ENCODE data around the gene TSPAN3.

Gene TSPAN3

DNA sequence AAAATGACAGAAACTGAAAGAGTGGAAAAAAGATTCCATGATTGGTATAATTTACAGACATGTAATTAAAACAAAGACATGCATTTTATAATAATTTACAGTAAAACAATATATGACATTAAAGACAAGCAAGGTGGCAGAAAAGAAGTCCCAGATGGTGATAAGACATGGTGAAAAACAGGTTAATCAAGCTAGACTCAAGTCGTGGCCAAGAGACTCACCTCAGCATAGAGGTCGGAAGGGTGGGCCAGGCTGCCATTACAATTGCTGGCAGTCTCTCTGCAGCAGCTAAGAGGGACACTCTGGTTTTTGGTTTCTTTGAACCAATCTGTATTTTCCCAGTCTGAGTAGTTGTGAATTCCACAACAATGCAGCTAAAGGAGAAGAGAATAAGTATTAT is 18.4 kb downstream of the TSPAN3 start:
- no peak for DNase-seq (ENCODE audit: low read depth)

DNA sequence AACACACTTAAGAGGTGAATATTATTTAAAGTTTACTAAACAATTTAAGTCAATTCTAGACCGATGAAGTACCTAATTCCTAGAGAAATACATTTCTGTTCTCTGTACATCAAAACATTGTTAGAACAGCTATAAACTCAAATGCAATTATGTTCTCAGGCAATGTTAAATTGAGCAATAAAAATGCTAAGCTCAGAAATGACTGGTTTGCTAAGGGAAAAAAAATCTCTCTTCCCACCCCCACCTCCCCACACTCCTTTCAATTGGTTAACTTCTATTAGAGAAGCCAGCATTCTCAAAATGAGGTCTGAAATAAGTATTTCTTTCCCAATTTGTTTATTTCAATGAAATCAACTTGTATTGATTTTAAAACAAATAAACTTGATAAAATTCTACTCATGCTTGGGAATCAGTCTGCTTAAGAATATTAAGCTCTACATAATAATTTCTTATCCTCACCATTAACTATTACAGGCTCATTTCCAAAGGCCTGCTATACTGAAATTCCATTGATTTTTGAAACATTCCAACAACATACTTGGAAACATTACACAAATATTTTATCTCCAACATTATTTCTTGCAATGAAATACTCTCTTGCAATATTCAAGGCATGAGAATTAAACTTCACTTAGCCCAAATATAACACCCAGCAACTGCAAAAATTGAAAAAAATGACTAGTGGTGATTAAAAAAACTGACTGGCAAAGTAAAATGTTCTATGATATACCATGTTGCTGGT is 22.6 kb downstream of the TSPAN3 start:
- no peak for DNase-seq (ENCODE audit: low read depth)

DNA sequence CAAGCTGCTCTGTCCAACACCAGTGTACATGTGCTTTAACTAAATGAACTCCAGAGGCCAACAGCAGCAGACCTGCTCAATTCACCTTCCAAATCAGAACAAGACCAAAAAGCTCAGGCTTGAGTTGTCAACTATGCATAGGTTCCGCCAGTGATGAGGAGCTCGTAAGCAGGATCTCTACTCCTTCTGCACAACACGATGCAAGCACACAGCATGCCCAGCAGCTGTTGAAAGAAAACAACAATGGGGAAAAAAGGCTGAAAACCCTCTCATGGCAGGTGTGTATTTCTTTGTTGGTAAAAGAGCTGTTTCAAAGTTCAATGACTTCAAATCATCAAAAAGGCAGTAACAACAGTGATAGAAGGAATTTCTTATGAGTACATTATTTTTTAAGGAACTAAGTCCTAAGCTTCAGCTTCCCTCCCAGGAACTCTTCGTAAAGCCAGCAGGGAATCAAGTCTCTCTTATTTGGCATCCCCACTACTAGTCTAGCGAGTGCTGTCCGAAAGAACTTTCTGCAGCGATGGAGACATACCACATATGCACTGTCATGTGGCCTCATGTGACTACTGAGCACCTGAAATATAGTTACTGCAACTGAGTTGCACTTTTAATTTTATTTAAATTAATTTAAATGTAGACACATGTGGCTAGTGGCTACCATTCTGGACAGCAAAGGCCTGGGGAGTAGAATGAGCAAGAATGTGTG is 24.1 kb downstream of the TSPAN3 start:
- DNase-seq (ENCODE audit: low read depth): no peak

DNA sequence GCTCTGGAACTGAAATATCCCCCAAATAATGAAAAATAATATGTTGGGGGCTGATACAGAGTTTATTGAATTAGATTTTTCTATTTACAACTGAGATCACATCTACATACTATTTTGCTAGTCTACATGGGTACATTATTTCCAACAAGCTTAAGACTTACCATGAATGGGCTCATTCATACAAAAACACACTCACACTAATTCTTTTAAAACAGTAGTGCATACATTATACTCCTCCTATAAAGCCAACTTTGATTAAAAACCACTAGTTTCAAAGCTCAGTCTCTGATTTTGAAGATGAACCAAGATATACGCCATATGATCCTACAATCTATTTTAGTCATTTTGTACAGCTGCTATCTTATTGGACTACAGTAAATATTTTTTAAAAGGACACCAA is 24.9 kb downstream of the TSPAN3 start:
- no peak for DNase-seq (ENCODE audit: low read depth)

DNA sequence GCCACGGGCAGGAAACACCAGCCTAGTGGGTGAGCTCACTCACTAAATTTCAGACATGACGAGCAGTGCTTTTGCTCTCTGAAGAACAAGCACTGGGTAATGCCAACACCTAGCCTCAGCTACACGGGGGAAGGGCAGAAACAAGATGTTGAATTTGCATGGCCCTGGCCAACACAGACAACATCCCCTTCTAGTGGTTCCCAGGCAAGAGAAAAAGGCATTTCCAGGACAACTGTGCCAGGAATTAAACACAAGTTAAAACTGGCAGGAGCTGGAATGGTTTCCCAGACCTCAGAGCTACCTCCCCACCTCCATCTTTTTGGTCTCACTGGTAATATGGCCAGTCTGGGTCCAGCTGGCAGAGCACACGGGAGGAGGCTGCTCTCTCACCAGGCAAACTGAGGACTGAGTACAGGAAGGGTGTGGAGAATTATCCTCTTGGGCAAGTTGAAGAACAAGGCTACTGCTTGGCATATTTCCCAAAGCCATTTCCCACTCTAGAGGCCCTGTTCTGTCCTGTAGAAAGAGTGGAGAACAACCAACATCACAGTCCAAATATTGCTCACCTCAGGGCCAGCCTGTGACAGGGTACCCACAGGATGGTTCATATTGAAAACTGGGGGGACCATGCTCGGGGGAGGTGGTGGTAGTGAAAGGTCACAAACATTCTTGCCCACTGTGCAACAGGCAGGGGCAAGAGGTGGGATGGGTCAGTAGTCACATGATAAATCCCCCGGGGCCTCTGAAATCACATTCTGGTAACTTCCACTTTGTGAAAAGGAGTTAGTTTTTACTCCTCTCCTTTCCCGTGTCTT is 26.5 kb downstream of the TSPAN3 start:
- DNase-seq (ENCODE audit: low read depth): no peak

DNA sequence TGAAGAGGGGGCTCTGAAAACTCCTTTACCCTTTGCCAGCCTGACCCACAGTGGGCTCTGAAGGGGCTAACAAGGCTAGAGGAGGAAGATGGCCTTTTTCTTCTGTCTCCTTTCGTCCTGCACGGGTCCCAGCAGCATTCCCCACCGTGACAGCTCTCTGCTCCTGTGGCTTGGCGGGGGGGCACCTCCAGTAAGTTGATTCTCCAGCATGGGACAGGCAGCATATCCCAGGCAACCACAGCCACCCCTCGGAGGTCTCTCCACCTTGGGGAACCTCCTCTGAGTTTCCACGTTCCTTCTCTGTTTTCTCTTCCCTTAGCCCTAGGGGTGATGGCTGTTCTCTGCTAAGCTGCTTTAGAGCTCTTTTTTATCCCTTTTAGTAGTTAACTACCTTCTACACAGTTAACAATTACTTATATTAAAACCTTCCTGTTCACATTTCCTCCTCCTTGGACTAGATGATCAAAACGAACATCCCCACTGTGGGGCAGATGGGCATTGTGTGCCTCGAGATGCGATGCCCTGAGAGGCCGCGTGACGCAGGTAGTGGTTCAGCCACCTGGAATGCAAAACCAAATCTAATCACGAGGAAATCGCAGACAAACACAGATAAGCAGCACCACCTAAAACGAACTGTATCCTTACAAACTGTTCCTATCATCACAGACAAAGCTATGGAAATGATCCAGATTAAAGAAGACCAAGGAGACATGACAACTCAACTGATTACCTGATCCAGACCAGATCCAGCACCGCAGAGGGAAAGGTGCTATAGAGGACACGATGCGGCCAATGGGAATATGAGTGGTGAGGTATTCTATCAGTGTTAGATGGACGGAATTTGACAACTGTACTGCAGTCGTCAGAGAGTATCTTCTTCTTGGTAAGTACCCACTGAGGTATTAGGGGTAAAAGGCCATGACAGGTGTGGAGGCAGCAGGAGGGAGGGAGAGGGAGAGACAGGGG is 27.7 kb downstream of the TSPAN3 start:
- no peak for DNase-seq (ENCODE audit: low read depth)

DNA sequence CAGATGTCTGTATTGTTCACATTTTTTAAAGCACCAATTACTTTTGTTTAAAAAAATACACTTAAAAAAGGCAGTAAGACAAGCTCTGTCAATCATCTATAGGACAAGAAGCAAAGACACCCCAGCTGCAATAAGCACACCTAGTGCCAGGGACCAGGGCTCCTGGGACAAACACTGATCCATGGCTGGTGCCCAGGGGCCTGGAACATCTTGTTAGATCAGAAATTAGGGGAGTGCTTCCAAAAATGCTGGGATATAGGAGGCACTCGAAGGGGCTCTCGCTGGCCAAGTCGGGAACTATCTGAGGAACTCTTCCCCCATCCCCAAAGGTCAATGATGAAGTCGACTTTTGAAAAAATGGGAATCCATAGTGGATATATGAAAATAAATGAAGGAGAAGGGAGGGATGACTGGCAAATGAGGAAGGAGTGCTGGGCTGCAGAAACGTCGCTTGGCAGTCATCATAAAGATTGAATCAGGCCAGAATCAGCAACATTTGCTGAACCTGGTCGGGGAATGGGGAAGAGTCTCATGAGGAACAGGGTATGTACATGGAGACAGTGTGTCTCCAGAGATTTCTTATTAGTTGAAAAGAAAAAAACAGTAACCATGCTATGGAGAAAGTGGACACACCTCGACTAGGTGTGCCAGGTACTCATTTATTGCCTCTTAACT is 28.5 kb downstream of the TSPAN3 start:
- no peak for DNase-seq (ENCODE audit: low read depth)

DNA sequence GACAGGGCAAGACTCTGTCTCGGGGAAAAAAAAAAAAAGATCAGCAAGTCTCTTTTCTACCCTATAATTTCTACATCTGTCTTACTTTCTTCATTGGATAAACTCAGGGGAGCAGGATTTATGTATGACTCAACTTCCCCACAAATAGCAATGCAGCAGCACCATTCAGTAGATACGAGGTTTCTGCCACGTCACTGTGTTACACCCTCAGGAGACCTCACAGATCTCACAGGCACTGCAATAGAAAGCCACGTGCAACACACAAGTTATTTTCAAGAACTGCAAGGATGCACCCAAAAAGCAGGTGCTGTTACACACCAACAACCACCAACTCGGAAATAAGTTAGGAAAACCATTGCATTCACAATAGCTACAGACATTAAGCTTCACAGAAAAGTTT is 30.2 kb downstream of the TSPAN3 start:
- no peak for DNase-seq (ENCODE audit: low read depth)

DNA sequence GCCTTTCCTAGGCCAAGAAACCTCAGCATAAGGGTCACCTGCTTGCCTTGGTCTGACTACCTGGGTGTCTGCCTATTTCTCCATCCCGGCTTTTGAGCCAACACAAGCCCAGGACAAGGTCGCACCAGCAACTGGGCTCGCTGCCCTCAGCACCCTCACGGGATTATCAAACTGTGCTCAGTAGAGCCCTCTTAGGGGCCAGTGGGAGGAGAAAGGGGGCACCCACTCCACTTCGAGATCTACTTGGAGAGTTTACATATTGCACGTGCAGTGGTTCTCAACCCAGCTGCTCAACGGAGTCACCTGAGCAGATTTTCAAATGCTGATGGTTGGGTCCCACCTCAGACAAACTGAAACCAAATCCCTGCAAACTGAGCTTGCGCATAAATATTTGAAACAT is 31.1 kb downstream of the TSPAN3 start:
- DNase-seq (ENCODE audit: low read depth): no peak

DNA sequence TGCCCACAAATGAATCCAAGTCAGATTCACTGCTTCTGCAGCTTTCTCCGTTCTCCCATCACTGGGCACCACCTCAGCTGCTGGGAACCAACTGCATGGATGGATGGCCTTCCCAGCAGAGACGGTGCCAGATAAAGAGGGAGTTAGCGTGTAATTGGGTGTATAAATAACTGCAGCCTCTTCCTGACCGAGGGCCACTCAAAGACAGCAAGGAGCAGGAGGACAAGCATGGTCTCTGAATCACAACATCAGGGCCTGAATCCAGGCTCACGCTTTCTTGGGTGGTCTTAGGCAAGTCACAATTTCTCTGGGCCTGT is 31.7 kb downstream of the TSPAN3 start:
- DNase-seq (ENCODE audit: low read depth): no peak

DNA sequence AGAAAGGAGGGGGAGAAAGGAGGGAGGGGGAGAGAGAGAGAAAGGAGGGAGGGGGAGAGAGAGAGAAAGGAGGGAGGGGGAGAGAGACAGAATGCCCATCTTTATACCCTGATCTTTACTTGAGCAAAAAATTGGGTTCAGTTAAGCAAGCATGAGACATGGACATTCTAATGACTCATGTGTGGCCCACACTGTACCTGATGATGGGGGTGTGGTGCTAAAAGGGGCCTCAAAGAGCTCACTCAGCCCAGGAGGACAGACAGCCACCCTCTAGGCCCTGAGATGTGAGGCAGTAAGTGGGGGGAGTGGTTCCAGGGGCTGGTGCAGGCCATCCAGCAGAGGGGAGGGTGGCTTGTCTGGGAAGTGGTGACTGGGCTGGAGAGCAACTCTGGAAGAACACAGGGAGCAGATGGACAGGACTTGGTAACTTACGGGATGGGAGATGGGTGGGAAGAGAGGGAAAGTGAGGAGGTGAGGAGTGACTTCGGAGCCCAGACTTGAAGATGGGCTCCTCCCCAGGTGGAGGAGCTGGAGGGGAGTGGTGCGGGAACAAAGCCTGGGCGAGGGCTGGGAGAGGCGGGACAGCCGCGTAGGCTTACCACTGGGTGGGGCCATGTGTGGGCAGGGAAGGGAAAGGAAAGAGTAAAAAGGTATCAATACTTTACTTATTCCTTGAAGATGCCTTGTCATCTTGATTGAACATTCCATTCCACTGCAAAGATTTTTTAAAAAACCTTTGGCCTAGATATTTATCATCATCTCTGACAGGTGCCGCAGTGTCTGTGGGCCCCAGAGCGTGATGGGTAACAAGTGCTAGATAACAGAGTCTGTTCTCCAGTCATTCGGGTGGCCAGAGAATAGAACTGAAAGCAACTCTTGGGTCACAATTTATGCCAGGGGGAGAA is 32.3 kb downstream of the TSPAN3 start:
- no peak for DNase-seq (ENCODE audit: low read depth)

DNA sequence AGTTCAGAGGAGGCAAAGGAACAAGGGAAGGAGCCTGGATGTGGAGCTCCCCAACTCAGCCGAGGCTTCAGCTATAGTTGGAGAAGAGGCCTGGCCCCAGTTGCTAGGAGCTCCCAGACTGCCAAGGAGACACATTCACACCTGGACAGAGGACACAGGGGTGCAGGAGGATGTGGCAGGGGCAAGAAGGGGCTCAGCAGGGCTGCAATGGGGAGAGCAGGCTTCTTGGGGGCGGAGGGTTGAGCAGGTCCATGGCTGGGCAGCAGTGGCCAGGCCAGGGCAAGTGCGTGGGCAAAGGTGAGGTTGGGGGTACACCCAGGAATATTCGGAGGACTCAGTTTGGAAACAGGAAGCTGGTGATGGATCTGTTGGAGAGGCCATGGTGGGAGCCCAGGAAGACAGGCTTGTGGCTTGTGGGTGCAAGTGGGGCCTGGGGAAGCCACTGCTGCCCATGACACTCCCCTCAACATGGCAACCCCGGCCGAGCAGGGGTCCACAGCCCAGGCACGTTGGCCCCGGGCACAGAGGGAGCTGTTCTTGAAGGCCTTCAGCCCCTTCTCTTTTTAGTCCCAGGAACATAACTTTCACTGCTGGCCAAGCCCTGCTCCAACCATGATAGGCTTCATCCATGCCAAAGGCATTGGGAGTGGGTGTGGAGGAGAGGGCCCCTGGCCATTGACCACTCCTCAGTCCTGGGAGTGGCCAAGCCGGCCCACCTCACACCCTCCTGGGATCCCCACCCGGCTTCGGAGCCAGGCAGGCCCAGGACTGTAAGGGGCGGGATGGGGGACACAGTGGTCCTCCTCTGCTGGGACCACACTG is 33.3 kb downstream of the TSPAN3 start:
- DNase-seq (ENCODE audit: low read depth): no peak

DNA sequence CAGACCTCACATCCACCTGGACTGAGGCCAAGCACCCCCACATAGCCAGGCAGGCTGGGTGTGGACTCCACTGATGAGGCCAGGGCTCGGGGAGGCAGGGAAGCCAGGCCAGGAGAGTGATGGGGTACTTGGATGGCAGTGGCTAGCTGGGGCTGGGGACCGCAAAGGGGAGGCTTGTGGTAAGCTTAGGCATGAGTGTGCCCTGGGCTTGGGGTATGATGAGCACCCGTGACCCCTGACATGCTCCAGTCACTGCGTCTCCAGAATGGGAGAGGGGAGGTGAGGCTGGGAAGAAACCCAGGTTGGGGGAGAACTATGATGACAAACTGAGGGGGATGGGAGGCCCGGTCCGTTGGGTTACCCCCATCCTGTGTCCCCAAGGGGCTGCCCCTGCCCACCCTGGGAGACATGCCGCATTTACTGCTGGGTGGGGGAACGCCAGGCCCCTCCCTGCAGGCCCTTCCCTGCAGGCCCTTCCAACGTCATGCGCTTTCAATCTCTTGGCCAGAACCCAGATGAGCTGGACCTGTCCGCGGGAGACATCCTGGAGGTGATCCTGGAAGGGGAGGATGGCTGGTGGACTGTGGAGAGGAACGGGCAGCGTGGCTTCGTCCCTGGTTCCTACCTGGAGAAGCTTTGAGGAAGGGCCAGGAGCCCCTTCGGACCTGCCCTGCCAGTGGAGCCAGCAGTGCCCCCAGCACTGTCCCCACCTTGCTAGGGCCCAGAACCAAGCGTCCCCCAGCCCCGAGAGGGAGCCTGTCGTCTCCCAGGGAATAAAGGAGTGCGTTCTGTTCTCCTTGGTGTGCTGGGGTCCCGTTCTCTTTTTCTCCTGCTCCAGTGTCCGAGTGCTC is 34.1 kb downstream of the TSPAN3 start:
- DNase-seq (ENCODE audit: low read depth): no peak

DNA sequence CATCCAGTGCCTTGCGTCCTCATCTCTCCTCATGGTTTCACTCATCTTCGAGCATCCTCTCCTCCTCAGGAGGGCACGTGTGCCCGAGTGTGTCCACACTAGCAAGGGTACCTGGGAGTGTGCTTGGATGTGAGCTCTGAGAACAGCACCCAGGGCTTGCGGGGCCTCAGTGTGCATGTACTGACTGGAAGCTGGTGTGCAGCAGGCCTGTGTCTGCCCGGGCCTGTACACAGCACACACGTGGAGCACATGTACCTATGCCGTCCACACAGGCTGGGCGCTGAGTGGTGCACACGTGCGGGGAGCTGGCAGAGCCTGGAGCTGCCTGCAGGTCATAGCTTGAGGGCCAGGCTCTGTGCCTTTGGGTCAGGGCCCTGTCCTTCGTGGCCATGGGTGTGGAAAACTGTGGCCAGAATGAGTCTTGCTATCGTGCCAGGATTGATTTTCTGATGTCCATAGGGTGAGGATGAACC is 34.9 kb downstream of the TSPAN3 start:
- no peak for DNase-seq (ENCODE audit: low read depth)

DNA sequence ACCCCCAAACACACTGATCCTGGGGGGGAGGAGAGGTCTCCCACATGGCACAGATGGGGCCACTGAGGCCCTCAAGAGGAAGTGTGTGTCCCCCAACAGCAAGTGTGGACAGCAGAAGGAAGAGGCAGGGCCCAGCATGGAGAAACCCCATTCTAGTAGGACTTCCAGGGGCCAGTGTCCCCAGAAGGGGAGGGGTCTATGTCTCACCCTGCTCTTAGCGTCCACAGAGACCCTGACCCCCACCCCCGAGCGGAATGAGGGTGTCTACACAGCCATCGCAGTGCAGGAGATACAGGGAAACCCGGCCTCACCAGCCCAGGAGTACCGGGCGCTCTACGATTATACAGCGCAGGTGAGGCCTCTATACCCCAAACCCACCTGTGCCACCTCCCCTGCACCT is 35.3 kb downstream of the TSPAN3 start:
- DNase-seq (ENCODE audit: low read depth): no peak

DNA sequence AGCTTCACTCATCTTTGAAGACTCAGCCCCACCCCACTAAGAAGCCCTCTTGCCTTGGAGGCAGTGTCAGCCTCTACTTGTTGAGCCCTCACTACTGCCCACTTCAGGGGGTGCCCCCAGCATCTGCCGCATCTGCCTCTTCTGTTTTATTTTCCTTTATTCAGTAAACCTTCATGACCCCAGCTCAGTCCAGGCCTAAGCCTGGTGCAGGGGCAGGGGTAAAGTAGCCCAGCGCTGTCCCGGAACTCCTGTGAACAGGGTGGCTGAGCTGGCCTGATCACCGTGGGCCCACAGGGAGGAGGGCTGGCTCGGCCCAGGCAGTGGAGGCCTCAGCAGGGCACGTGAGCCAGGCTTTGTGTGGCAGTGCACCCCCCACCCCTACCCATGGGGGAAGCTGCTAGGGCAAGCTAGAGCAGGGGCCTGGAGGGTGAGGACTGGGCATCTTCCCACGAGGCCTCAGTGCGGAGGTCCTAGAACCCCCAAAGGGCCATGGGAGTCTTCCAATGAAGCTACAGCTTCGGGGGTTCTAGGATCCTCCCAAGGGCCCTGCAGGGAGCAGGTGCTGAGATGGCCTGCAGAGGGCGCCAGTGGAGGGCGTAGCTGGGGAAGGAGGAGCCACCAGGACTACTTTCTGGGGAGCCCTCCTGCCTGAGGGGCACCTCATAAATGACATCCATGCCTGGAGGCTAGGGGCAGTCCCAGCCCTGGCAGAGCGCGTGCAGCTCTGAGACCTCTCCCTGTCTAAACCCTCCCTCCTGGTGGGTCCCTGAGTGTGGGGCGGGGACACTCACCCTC is 36.0 kb downstream of the TSPAN3 start:
- DNase-seq (ENCODE audit: low read depth): no peak
